ENCODE data around the gene CLSTN2.

The CLSTN2 gene

GRCh38 chr3:140128217-140128616 lies 193.2 kb downstream of the CLSTN2 start:
- no peak for TF ChIP-seq CTCF (IDR thresholded peaks at IDR 0.05; ENCODE audit: low read depth, low read length, missing control alignments)
- no peak overlapping the region for H3K4me3 ChIP-seq (replicated peaks; ENCODE audit: low read depth, low read length)
- no peak for DNase-seq (ENCODE audit: extremely low read depth, low read depth)

- peak; percentile 52 for TF ChIP-seq CTCF (IDR thresholded peaks at IDR 0.05; ENCODE audit: low read depth, low read length, missing control alignments)
- no peak overlapping the region for H3K4me3 ChIP-seq (replicated peaks; ENCODE audit: low read depth, low read length)
- peak; percentile 7 for DNase-seq (ENCODE audit: extremely low read depth, low read depth)
Measured at GRCh38 chr3:140128631-140129030, 193.6 kb downstream of the CLSTN2 start.

- TF ChIP-seq CTCF (IDR thresholded peaks at IDR 0.05; ENCODE audit: low read depth, low read length, missing control alignments), result no peak
- no peak overlapping the region for H3K4me3 ChIP-seq (replicated peaks; ENCODE audit: low read depth, low read length)
- DNase-seq (ENCODE audit: extremely low read depth, low read depth), result no peak
Measured at GRCh38 chr3:140129768-140130284, 194.8 kb downstream of the CLSTN2 start.

GRCh38 chr3:140131895-140132294 lies 196.9 kb downstream of the CLSTN2 start:
- H3K4me3 ChIP-seq (replicated peaks; ENCODE audit: low read depth, low read length), result no peak overlapping the region
- no peak for DNase-seq (ENCODE audit: extremely low read depth, low read depth)
- no peak for TF ChIP-seq CTCF (IDR thresholded peaks at IDR 0.05; ENCODE audit: low read depth, low read length, missing control alignments)

- TF ChIP-seq CTCF (IDR thresholded peaks at IDR 0.05; ENCODE audit: low read depth, low read length, missing control alignments), result no peak
- no peak for DNase-seq (ENCODE audit: extremely low read depth, low read depth)
- no peak overlapping the region for H3K4me3 ChIP-seq (replicated peaks; ENCODE audit: low read depth, low read length)
Measured at GRCh38 chr3:140134231-140134965, 199.4 kb downstream of the CLSTN2 start.

GRCh38 chr3:140135461-140135860 lies 200.5 kb downstream of the CLSTN2 start:
- no peak overlapping the region for H3K4me3 ChIP-seq (replicated peaks; ENCODE audit: low read depth, low read length)
- no peak for TF ChIP-seq CTCF (IDR thresholded peaks at IDR 0.05; ENCODE audit: low read depth, low read length, missing control alignments)
- DNase-seq (ENCODE audit: extremely low read depth, low read depth), result no peak

Measured in HFF-Myc (cell line).